HUES48 (cell line): ENCODE measurements around the gene BCAS1.

ENCODE experiments used
- H3K27ac ChIP-seq: one replicate; pipeline ENCODE4 v1.7.0; 2013; ENCODE audit warnings: low read depth, low read length, inconsistent platforms
- H3K27me3 ChIP-seq: 2 replicates; pipeline ENCODE4 v1.6.1; 2013; ENCODE audit warnings: mild to moderate bottlenecking, low read length; ENCODE audit not compliant: control insufficient read depth, insufficient read depth
- H3K36me3 ChIP-seq: 2 replicates; pipeline ENCODE4 v1.6.1; 2013; ENCODE audit warnings: low read length; ENCODE audit not compliant: control insufficient read depth, insufficient read depth
- H3K4me1 ChIP-seq: 2 replicates; pipeline ENCODE4 v1.6.1; 2013; ENCODE audit warnings: mild to moderate bottlenecking, low read length; ENCODE audit not compliant: control insufficient read depth, insufficient read depth
- H3K4me3 ChIP-seq: 2 replicates; pipeline ENCODE4 v1.5.1; 2013; ENCODE audit warnings: mild to moderate bottlenecking, low read depth, low read length
- H3K9ac ChIP-seq: 2 replicates; pipeline ENCODE4 v1.6.1; 2013; ENCODE audit warnings: mild to moderate bottlenecking, low read depth, low read length, moderate library complexity
- H3K9me3 ChIP-seq: 2 replicates; pipeline ENCODE4 v1.6.1; 2013; ENCODE audit warnings: low read length; ENCODE audit not compliant: control insufficient read depth, insufficient read depth

Gene BCAS1

DNA sequence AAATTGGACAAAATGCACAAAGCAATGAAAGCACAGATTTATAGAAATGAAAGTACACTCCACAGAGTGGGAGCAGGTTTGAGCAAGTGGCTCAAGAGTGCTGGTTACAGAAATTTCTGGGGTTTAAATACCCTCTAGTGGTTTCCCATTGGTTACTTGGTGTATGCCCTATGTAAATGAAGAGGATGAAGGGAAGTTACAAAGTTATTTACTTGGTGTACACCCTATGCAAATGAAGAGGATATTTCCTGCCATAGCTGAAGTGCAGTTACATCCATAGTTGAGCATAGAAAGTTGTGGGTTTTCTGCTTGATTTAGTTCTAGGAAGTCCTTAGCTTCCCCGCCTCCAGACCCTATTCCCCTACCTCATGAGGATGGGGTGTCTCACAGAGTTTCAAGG, 22.7 kb downstream of the BCAS1 start:
- H3K9ac ChIP-seq: no peak overlapping the region
- no peaks in the 10 kb centered on the region for H3K27me3 ChIP-seq

DNA sequence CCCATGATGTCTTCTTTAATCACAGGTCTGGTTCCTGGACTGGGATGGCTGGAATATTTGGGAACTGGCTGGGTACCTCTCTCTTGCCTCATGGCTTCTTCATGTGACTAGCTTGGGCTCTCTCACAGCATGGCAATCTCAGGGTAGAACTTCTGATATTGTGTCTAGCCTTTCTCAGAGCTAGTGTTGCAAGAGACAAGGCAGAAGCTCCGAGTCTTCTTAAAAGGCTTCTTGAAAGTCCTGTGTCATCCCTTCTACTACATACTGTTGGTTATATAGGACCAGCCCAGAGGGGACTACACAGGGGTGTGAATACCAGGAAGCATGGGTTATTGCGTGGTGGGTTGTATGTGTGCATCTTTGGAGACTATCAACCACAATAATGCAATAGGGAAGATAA, 23.3 kb downstream of the BCAS1 start:
- H3K4me1 ChIP-seq: no peaks in the 10 kb centered on the region
- H3K27ac ChIP-seq: no peak overlapping the region
- no peak overlapping the region for H3K4me3 ChIP-seq
- no peaks in the 10 kb centered on the region for H3K27me3 ChIP-seq
- no peak overlapping the region for H3K9ac ChIP-seq
- no peaks in the 10 kb centered on the region for H3K36me3 ChIP-seq
- no peaks in the 10 kb centered on the region for H3K9me3 ChIP-seq

More for the DNA sequence above, 22.7 kb downstream of the BCAS1 start:
- no peak overlapping the region for H3K4me3 ChIP-seq
- H3K27ac ChIP-seq: no peak overlapping the region
- no peaks in the 10 kb centered on the region for H3K36me3 ChIP-seq
- no peaks in the 10 kb centered on the region for H3K9me3 ChIP-seq
- no peaks in the 10 kb centered on the region for H3K4me1 ChIP-seq

DNA sequence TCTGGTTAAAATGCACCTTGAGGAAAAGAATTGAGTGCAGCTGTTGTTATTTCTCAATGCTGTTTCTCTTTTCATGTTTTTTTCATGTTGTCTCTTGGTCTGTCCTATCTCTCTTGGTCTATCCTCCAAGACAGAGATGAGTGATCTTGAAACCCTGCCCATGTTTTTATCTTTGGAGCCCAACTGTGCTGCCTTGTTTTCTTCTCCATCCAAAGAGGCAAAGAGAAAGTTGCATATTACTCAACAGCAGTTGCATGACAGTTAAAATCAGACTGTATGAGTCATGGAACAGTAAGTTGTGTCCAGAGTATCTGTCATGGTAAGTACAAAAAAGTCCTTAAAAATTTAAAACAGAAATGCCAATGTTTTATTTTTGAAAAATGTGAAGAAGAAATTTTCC, 26.2 kb downstream of the BCAS1 start:
- H3K27me3 ChIP-seq: no peaks in the 10 kb centered on the region
- no peak overlapping the region for H3K27ac ChIP-seq
- H3K9me3 ChIP-seq: no peaks in the 10 kb centered on the region
- no peak overlapping the region for H3K9ac ChIP-seq
- H3K4me3 ChIP-seq: no peak overlapping the region
- no peaks in the 10 kb centered on the region for H3K4me1 ChIP-seq
- H3K36me3 ChIP-seq: no peaks in the 10 kb centered on the region

DNA sequence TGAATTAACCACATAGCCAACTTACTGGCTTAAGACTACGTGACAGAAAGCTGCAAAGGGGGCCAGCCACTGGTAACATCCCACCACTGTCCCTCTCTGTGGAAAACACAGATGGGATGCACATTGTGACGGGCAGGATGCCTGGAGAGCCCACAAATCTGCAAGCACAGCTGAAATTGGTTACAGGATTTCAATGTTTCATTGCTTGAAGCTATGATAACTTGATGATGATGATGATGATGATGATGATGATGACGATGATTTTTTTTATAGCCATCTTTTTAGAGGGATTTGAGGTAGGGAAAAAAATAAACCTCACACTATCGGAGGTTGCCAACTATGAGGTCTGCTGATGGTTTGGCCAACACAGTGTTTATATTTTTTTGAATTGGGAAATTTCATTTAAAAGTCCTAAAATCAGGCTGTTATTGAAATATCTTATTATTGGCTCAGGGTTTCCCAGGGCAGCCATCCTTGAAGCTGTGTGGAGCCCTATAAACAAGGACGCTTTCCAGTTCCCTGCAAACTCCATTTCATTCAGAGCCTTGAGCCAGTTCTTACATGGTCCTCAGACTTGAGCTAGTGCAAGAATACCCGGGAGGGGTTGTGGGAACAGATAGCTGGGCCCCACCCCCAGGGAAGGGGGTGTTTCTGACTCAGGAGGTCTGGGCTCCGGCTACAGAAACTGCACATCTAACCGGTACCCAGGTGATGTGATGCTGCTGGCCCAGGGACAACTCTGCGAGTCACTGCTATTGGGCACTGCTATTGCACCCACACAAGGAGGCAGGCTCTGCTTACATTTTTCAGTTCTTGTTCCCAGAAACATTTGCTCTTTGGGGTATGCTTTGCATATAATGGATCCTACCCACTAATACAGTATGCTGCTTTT, 27.1 kb downstream of the BCAS1 start:
- H3K9ac ChIP-seq: no peak overlapping the region
- H3K4me1 ChIP-seq: no peaks in the 10 kb centered on the region
- no peaks in the 10 kb centered on the region for H3K9me3 ChIP-seq
- no peaks in the 10 kb centered on the region for H3K27me3 ChIP-seq
- H3K4me3 ChIP-seq: no peak overlapping the region
- H3K27ac ChIP-seq: no peak overlapping the region
- H3K36me3 ChIP-seq: no peaks in the 10 kb centered on the region

GRCh38 chr20:54042021-54042420, 28.4 kb downstream of the BCAS1 start:
- Histone ChIP-seq H3K27ac (no peak overlapping the region), H3K36me3 (no peaks in the 10 kb centered on the region), H3K9me3 (no peaks in the 10 kb centered on the region), H3K4me3 (no peak overlapping the region), H3K27me3 (no peaks in the 10 kb centered on the region), H3K4me1 (no peaks in the 10 kb centered on the region), H3K9ac (no peak overlapping the region)

- Histone ChIP-seq H3K4me3 (no peak overlapping the region), H3K9ac (no peak overlapping the region), H3K9me3 (no peaks in the 10 kb centered on the region), H3K4me1 (no peaks in the 10 kb centered on the region), H3K36me3 (no peaks in the 10 kb centered on the region), H3K27me3 (no peaks in the 10 kb centered on the region), H3K27ac (no peak overlapping the region)
These were observed 29.1 kb downstream of the BCAS1 start for GRCh38 chr20:54041336-54041735.

GRCh38 chr20:54040531-54040930, 29.9 kb downstream of the BCAS1 start:
- Histone ChIP-seq H3K27me3 (no peaks in the 10 kb centered on the region), H3K9me3 (no peaks in the 10 kb centered on the region)

DNA sequence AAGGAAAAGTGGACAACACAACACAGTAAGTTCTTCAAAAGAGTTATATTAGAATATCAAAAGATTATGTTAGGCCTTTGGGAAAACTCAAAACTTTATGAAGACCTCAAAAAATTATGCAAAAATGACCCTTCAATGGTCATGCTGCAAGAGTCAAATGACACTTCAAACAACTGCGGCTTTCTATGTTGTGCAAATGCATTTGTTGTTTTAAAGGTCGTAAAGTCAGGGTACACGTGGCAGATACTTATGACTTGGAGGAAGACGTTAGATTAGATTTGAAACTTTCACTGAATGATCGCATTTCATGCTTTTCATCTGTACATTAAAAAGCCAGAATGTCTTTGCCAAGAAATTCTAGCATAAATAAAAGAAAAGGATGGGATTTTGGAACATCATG, 31.4 kb downstream of the BCAS1 start:
- no peak overlapping the region for H3K27ac ChIP-seq
- H3K4me3 ChIP-seq: no peak overlapping the region
- no peaks in the 10 kb centered on the region for H3K36me3 ChIP-seq
- H3K4me1 ChIP-seq: no peaks in the 10 kb centered on the region
- no peaks in the 10 kb centered on the region for H3K9me3 ChIP-seq
- no peaks in the 10 kb centered on the region for H3K27me3 ChIP-seq
- no peak overlapping the region for H3K9ac ChIP-seq

More at GRCh38 chr20:54040531-54040930, 29.9 kb downstream of the BCAS1 start:
- Histone ChIP-seq H3K9ac (no peak overlapping the region), H3K36me3 (no peaks in the 10 kb centered on the region), H3K27ac (no peak overlapping the region), H3K4me3 (no peak overlapping the region), H3K4me1 (no peaks in the 10 kb centered on the region)

GRCh38 chr20:54037525-54037924, 32.9 kb downstream of the BCAS1 start:
- no peak overlapping the region for H3K27ac ChIP-seq
- H3K36me3 ChIP-seq: no peaks in the 10 kb centered on the region
- H3K27me3 ChIP-seq: no peaks in the 10 kb centered on the region
- H3K4me1 ChIP-seq: no peaks in the 10 kb centered on the region
- no peak overlapping the region for H3K4me3 ChIP-seq
- no peaks in the 10 kb centered on the region for H3K9me3 ChIP-seq
- H3K9ac ChIP-seq: no peak overlapping the region

GRCh38 chr20:54029643-54030042, 40.8 kb downstream of the BCAS1 start:
- Histone ChIP-seq H3K27me3 (no peaks in the 10 kb centered on the region), H3K9ac (no peak overlapping the region), H3K36me3 (no peaks in the 10 kb centered on the region), H3K9me3 (no peaks in the 10 kb centered on the region), H3K4me3 (no peak overlapping the region), H3K4me1 (peaks cover 7% of the 10 kb centered on the region), H3K27ac (no peak overlapping the region)

- no peak overlapping the region for H3K27ac ChIP-seq
- H3K36me3 ChIP-seq: no peaks in the 10 kb centered on the region
- no peak overlapping the region for H3K4me3 ChIP-seq
- no peak overlapping the region for H3K9ac ChIP-seq
- peaks cover 7% of the 10 kb centered on the region for H3K4me1 ChIP-seq
- no peaks in the 10 kb centered on the region for H3K27me3 ChIP-seq
- no peaks in the 10 kb centered on the region for H3K9me3 ChIP-seq
These were observed 41.2 kb downstream of the BCAS1 start for GRCh38 chr20:54029176-54029575.
